ENCODE results near the gene CCDC86. TPM values are rescaled to one million over a fixed set of nuclear protein-coding genes. Genes with fewer than 3 reads are reported as not detected.
"Not testable (repeated sequence)": the region's sequence is repeated elsewhere in the genome, so short reads cannot be mapped to it uniquely, and the experiment has no call there.

CCDC86 gene
- total RNA-seq, 1 donor: 12.0 TPM

- no peak for TF ChIP-seq CTCF (IDR thresholded peaks at IDR 0.05; ENCODE audit: insufficient read depth, low read length)
- H3K4me3 ChIP-seq (ENCODE audit: low read depth, low read length): no peak overlapping the region
- DNase-seq (ENCODE audit: low read depth): no peak
Measured at GRCh38 chr11:60816590-60817157, 25.2 kb upstream of the CCDC86 start.

DNA sequence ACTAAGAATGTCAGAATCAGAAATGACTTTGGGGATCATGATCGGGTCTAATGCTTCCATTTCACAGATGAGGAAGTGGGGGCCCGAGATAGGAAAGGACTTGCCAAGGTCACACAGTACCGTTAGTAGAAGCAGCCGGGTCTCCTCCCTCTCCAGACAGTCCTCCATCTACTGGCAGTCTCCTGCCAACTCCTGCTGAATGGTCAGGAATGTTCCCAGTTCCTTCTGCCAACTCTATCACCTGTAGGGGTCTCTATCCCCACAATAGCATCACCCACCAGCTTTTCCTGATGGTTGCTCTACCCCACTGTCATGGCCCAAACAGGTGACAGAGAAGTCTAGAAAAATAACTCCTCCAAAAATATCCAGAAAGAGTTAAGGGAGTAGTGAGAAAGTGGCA is 23.9 kb upstream of the CCDC86 start:
- TF ChIP-seq CTCF (IDR thresholded peaks at IDR 0.05; ENCODE audit: insufficient read depth, low read length): no peak
- H3K4me3 ChIP-seq (ENCODE audit: low read depth, low read length): no peak overlapping the region
- DNase-seq (ENCODE audit: low read depth): no peak

- H3K4me3 ChIP-seq (ENCODE audit: low read depth, low read length): no peak overlapping the region
- DNase-seq (ENCODE audit: low read depth): no peak
- no peak for TF ChIP-seq CTCF (IDR thresholded peaks at IDR 0.05; ENCODE audit: insufficient read depth, low read length)
Measured at GRCh38 chr11:60821827-60822599, 19.9 kb upstream of the CCDC86 start.

DNA sequence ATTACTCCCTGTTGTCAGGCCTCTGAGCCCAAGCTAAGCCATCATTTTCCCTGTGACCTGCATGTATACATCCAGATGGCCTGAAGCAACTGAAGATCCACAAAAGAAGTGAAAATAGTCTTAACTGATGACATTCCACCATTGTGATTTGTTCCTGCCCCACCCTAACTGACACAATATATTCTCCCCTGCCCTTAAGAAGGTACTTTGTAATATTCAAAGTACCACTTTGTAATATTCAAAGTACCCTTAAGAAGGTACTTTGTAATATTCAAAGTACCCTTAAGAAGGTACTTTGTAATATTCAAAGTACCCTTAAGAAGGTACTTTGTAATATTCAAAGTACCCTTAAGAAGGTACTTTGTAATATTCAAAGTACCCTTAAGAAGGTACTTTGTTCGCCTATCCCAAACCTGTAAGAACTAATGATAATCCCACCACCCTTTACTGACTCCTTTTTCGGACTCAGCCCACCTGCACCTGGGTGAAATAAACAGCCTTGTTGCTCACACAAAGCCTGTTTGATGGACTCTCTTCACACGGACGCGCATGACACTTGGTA is 18.1 kb upstream of the CCDC86 start:
- DNase-seq (ENCODE audit: low read depth); H3K4me3 ChIP-seq (ENCODE audit: low read depth, low read length): not testable (repeated sequence)

- no peak overlapping the region for H3K4me3 ChIP-seq (ENCODE audit: low read depth, low read length)
- no peak for DNase-seq (ENCODE audit: low read depth)
- no peak for TF ChIP-seq CTCF (IDR thresholded peaks at IDR 0.05; ENCODE audit: insufficient read depth, low read length)
Measured at GRCh38 chr11:60825118-60825517, 16.8 kb upstream of the CCDC86 start.

- H3K4me3 ChIP-seq (ENCODE audit: low read depth, low read length): no peak overlapping the region
- TF ChIP-seq CTCF (IDR thresholded peaks at IDR 0.05; ENCODE audit: insufficient read depth, low read length): no peak
- DNase-seq (ENCODE audit: low read depth): no peak
Measured at GRCh38 chr11:60825790-60826189, 16.1 kb upstream of the CCDC86 start.

DNA sequence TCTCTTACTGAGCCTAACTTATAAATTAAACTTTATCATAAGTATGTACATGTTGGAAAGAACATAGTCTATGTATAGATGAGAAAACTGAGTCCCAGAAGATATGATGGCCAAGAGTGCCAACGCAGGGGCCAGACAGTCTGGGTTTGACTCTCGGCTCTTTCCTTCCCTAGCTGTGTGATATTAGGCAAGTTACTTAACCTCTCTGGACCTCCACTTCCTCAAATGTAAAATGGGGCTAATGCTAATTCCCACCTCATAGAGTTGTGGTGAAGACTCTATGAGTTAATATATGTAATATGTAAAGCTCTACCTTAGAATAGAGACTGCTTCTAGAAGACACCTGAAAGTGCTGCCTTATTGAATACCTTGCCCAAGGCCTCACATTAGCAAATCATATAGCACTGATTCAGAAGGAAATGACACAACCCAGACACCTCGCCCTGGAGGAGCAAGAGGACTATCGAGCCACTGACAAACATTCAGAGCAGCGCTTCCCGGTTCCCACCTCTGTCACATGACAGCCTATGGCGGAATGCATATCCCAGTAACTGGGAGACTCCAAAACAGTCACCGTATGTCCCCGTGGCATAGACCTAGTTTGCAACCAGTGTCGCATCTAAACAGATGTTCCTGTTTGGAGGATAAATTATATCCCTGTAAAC is 11.3 kb upstream of the CCDC86 start:
- no peak overlapping the region for H3K4me3 ChIP-seq (ENCODE audit: low read depth, low read length)
- no peak for TF ChIP-seq CTCF (IDR thresholded peaks at IDR 0.05; ENCODE audit: insufficient read depth, low read length)
- no peak for DNase-seq (ENCODE audit: low read depth)

All from fibroblast of the aortic adventitia (primary cell).